K562 (cell line): Measurements from ENCODE around the gene TRIAP1. TPM values are rescaled to one million over a fixed set of nuclear protein-coding genes. Genes with fewer than 3 reads are reported as not detected.
A peak's percentile ranks its signal among the peaks of the same experiment; 100 is the strongest.

Experiments
- ATAC-seq: fragments of 200-7000 bp; cut with Tn5 transposase; 3 replicates; pipeline ENCODE4 v1.9.1; 2020; ENCODE audit warnings: moderate library complexity
- BruUV-seq: library from RNA; stranded (reverse); fragments of 400-500 nt; replicated peaks from 2 replicates; lab custom pipeline; 2021; lab: Mats Ljungman, UMichigan
- CTCF ChIA-PET: fragments of 300-600 bp; formaldehyde crosslinking; extraction: SDS; loops from one replicate; lab custom pipeline; 2021; ENCODE audit warnings: low intra/inter-chr PET ratio; lab: Yijun Ruan, JAX
- POLR2A ChIA-PET: fragments of 300-600, 350-650 bp; sonication (Branson Sonifier 250); formaldehyde crosslinking; extraction: SDS; loops from one replicate; lab custom pipeline; 2021; ENCODE audit warnings: antibody characterized with exemption, inconsistent platforms; lab: Yijun Ruan, JAX
- DNase-seq, 4 experiments: peaks; one replicate each; pipeline versions ENCODE4 v3.0.0 to v3.0.0-alpha.2; 2011 to 2018; ENCODE audit warnings: low spot score in 3 of 4, mixed read lengths in 3 of 4; ENCODE audit errors: extremely low read depth in 1 of 4
- FAIRE-seq: peaks from 2 replicates; lab custom pipeline; 2011; peaks lifted over from hg19 to GRCh38; lab: Jason Lieb, UNC
- H2AFZ ChIP-seq: 2 replicates; pipeline ENCODE4 v1.6.0; 2011; ENCODE audit warnings: low read depth, low read length, control low read depth, inconsistent platforms
- H3K27ac ChIP-seq: fragments of 200-600 bp; 3 replicates; pipeline ENCODE4 v1.8.0; 2011; ENCODE audit warnings: low read depth, mild to moderate bottlenecking, control low read depth, inconsistent platforms, low read length, moderate library complexity, mixed read lengths; ENCODE audit errors: extremely low read depth
- H3K27me3 ChIP-seq, 2 experiments: fragments of 300-600 bp in 1 of 2; 2 replicates in 1 of 2; 3 replicates in 1 of 2; pipeline versions ENCODE4 v1.6.0 to v1.8.0; 2011; ENCODE audit warnings: inconsistent platforms in 2 of 2, low read length in 2 of 2, mild to moderate bottlenecking in 1 of 2, mixed read lengths in 1 of 2, moderate library complexity in 1 of 2; ENCODE audit not compliant: control insufficient read depth in 2 of 2, insufficient read depth in 2 of 2
- H3K36me3 ChIP-seq: fragments of 300-600 bp; 3 replicates; pipeline ENCODE4 v1.8.0; 2011; ENCODE audit warnings: mild to moderate bottlenecking, low read length, inconsistent platforms; ENCODE audit not compliant: control insufficient read depth, insufficient read depth
- H3K4me1 ChIP-seq, 2 experiments: fragments of 200-600 bp in 1 of 2; replicated peaks in 1 of 2; 2 replicates in 1 of 2; 3 replicates in 1 of 2; pipeline versions ENCODE4 v1.5.1 to v1.8.0; 2011; ENCODE audit warnings: inconsistent platforms in 2 of 2, low read length in 2 of 2, mild to moderate bottlenecking in 1 of 2, mixed read lengths in 1 of 2, moderate library complexity in 1 of 2; ENCODE audit not compliant: control insufficient read depth in 2 of 2, insufficient read depth in 2 of 2
- H3K4me2 ChIP-seq: 2 replicates; pipeline ENCODE4 v1.6.1; 2011; ENCODE audit warnings: low read length, control low read depth, inconsistent platforms, mixed read lengths; ENCODE audit not compliant: insufficient read depth
- H3K4me3 ChIP-seq: fragments of 200-600 bp; sonication (generic), shearing (Covaris generic); 2 replicates; pipeline ENCODE4 v1.5.1; 2016; ENCODE audit warnings: control low read depth, inconsistent platforms
- H3K79me2 ChIP-seq: fragments of 200-600 bp; 3 replicates; pipeline ENCODE4 v1.8.0; 2011; ENCODE audit warnings: low read length, inconsistent platforms; ENCODE audit not compliant: control insufficient read depth, insufficient read depth
- H3K9ac ChIP-seq, 2 experiments: 2 replicates each; pipeline versions ENCODE4 v1.6.0 to v1.6.1; 2011; ENCODE audit warnings: low read depth in 2 of 2, low read length in 2 of 2, control low read depth in 1 of 2, inconsistent platforms in 1 of 2, mild to moderate bottlenecking in 1 of 2, mixed read lengths in 1 of 2; ENCODE audit not compliant: insufficient read depth in 1 of 2
- H3K9me1 ChIP-seq: one replicate; pipeline ENCODE4 v1.6.0; 2011; ENCODE audit warnings: inconsistent platforms, mild to moderate bottlenecking, low read length, moderate library complexity; ENCODE audit not compliant: control insufficient read depth, insufficient read depth
- H3K9me3 ChIP-seq: replicated peaks from 2 replicates; pipeline ENCODE4 v1.5.1; 2011; ENCODE audit warnings: low read depth, low read length, inconsistent platforms; ENCODE audit not compliant: control insufficient read depth, insufficient read depth
- H4K20me1 ChIP-seq: replicated peaks from 2 replicates; pipeline ENCODE4 v1.6.1; 2011; ENCODE audit warnings: low read length, inconsistent platforms, mixed read lengths; ENCODE audit not compliant: control insufficient read depth, insufficient read depth
- ATF3 ChIP-seq, 2 experiments: fragments of 450-650 bp in 1 of 2; sonication (generic) in 1 of 2; formaldehyde crosslinking in 1 of 2; IDR thresholded peaks in 1 of 2; conservative IDR thresholded peaks in 1 of 2; 2 replicates each; pipeline versions ENCODE4 v1.6.1 to v1.8.1; 2016 to 2023; ENCODE audit warnings: mild to moderate bottlenecking in 2 of 2, moderate library complexity in 2 of 2, inconsistent platforms in 1 of 2, missing genetic modification reagents in 1 of 2
- ATF7 ChIP-seq: fragments of 450-650 bp; IDR thresholded peaks from 2 replicates; pipeline ENCODE4 v1.7.1; 2014; ENCODE audit warnings: mild to moderate bottlenecking, moderate library complexity
- BCOR ChIP-seq: fragments of 450-650 bp; IDR thresholded peaks from 2 replicates; pipeline ENCODE4 v1.6.1; 2016
- CBX2 ChIP-seq: fragments of 200-600 bp; sonication (generic); IDR thresholded peaks from one replicate; pipeline ENCODE4 v1.6.1; 2012; ENCODE audit warnings: mild to moderate bottlenecking, low read length, inconsistent platforms; ENCODE audit not compliant: insufficient read depth, poor library complexity, severe bottlenecking
- CHD4 ChIP-seq: fragments of 200-600 bp; sonication (generic); IDR thresholded peaks from 3 replicates; pipeline ENCODE4 v1.6.1; 2012; ENCODE audit warnings: low read depth, mild to moderate bottlenecking, mixed read lengths, low read length, inconsistent platforms; ENCODE audit not compliant: insufficient read depth, insufficient replicate concordance, poor library complexity, severe bottlenecking
- FIP1L1 ChIP-seq: fragments of 200-400 bp; formaldehyde crosslinking; IDR thresholded peaks from 2 replicates; pipeline ENCODE4 v1.6.1; 2018; ENCODE audit warnings: mild to moderate bottlenecking, low read depth, low read length; ENCODE audit not compliant: poor library complexity, severe bottlenecking
- FOXJ3 ChIP-seq: sonication (generic); formaldehyde crosslinking; IDR thresholded peaks from 2 replicates; pipeline ENCODE4 v1.4.0; 2020; ENCODE audit warnings: mild to moderate bottlenecking, missing genetic modification reagents
- FOXP1 ChIP-seq: sonication (generic); formaldehyde crosslinking; IDR thresholded peaks from 2 replicates; pipeline ENCODE4 v1.8.0; 2022; ENCODE audit warnings: mild to moderate bottlenecking, missing genetic modification reagents
- KDM1A ChIP-seq, 2 experiments: fragments of 450-650 bp; IDR thresholded peaks; 2 replicates each; pipeline ENCODE4 v1.6.1; 2016; ENCODE audit warnings: mild to moderate bottlenecking in 2 of 2
- PHF8 ChIP-seq: fragments of 200-600 bp; sonication (generic); IDR thresholded peaks from 2 replicates; pipeline ENCODE4 v1.6.1; 2012; ENCODE audit warnings: mixed run types, mild to moderate bottlenecking, inconsistent platforms, low read length, moderate library complexity, borderline replicate concordance
- PTTG1 ChIP-seq: fragments of 450-650 bp; IDR thresholded peaks from 2 replicates; pipeline ENCODE4 v1.6.1; 2016; ENCODE audit warnings: low read depth, mild to moderate bottlenecking, missing genetic modification characterization, missing compliant biosample characterization
- RAD21 ChIP-seq, 2 experiments: fragments of 250-450 bp in 1 of 2; fragments of 450-650 bp in 1 of 2; sonication (Bioruptor Pico) in 1 of 2; formaldehyde crosslinking in 1 of 2; IDR thresholded peaks in 1 of 2; conservative IDR thresholded peaks in 1 of 2; 2 replicates each; pipeline versions ENCODE4 v1.4.0 to v1.8.0; 2020 to 2022; ENCODE audit warnings: mild to moderate bottlenecking in 2 of 2, moderate library complexity in 1 of 2
- RB1 ChIP-seq: fragments of 450-650 bp; IDR thresholded peaks from 2 replicates; pipeline ENCODE4 v1.6.1; 2017; ENCODE audit warnings: low read depth, mild to moderate bottlenecking
- RBM25 ChIP-seq: fragments of 200-400 bp; formaldehyde crosslinking; IDR thresholded peaks from 2 replicates; pipeline ENCODE4 v1.6.1; 2018; ENCODE audit warnings: low read length, low read depth, moderate library complexity; ENCODE audit not compliant: severe bottlenecking
- RCOR1 ChIP-seq, 2 experiments: IDR thresholded peaks; 2 replicates each; pipeline ENCODE4 v1.6.1; 2012; ENCODE audit warnings: low read depth in 2 of 2, low read length in 2 of 2, borderline replicate concordance in 1 of 2, improper control_type of control experiment in 1 of 2
- ZBTB5 ChIP-seq: fragments of 450-650 bp; IDR thresholded peaks from 2 replicates; pipeline ENCODE4 v1.6.1; 2017; ENCODE audit warnings: antibody characterized with exemption
- WGBS: fragments of 100-300 bp; shearing (Covaris generic); methylation state at CpG from one replicate; pipeline ENCODE4 v1.1.6; 2016; ENCODE audit warnings: low coverage, mixed read lengths; ENCODE audit not compliant: insufficient coverage; ENCODE audit errors: missing lambda C conversion rate; 5-methylcytosine and 5-hydroxymethylcytosine counted together
- in situ Hi-C: fragments of 300-500 bp; cut with MboI; formaldehyde crosslinking; loops from 4 replicates; pipeline ENCODE4 v1.15.0; 2018; ENCODE audit warnings: inconsistent platforms, mixed read lengths
- intact Hi-C: fragments of 100-400 bp; cut with micrococcal nuclease; formaldehyde crosslinking; loops from 2 replicates; pipeline ENCODE4 v1.14.2; 2022
- polyA plus RNA-seq, 8 experiments: library from polyadenylated mRNA; depleted of rRNA in 4 of 8; stranded (reverse) in 5 of 8; unstranded in 3 of 8; fragments of >200 nt; fragmentation: Nextera tagmentation in 2 of 8; fragmentation: Illumina TruSeq in 1 of 8; extraction: Ambion mirVana in 2 of 8; extraction: Trizol in 1 of 8; gene quantifications; 2 replicates each; pipeline versions ENCODE4 v1.2.1 to v1.2.3, GENCODE V29; 2011 to 2014; ENCODE audit warnings: inconsistent platforms in 1 of 8, missing spikeins in 1 of 8
- total RNA-seq, 7 experiments: library from RNA; depleted of rRNA in 6 of 7; stranded (reverse); fragments of >200 nt in 6 of 7; fragmentation: Illumina TruSeq in 2 of 7; extraction: Trizol in 2 of 7; gene quantifications; 2 replicates each; pipeline versions ENCODE4 v1.2.1 to v1.2.3, GENCODE V29; 2011 to 2021; ENCODE audit warnings: low replicate concordance in 1 of 7

Gene TRIAP1
- total and polyA plus RNA-seq, 9 of the 15 experiments (the other 6 are each of a cell fraction or from before 2014, with no cell fraction given): 37.3 to 354 (median 65.4) TPM

GRCh38 chr12:120416490-120417216 lies 29.5 kb downstream of the TRIAP1 start:
- H3K9me3 ChIP-seq: no peaks in the 10 kb centered on the region
- no peaks in the 10 kb centered on the region for H3K9me1 ChIP-seq
- H3K9ac ChIP-seq: no peak overlapping the region
- peaks cover 0 to 4% of the 10 kb centered on the region in 2 experiments; a peak in 1 of 5 replicates for H3K4me1 ChIP-seq
- no peaks in the 10 kb centered on the region for H3K36me3 ChIP-seq
- H4K20me1 ChIP-seq: no peaks in the 10 kb centered on the region
- BruUV-seq: no TSS peak
- no peaks in the 10 kb centered on the region for H3K79me2 ChIP-seq
- intact Hi-C loops: no loop called here
- POLR2A ChIA-PET: interaction anchor here (0.5 to 1.3 kb wide), 2 partner anchors 39 to 42 kb away, joined by 3 read pairs; no protein-coding TSS in a partner anchor
- no peak for FAIRE-seq
- no peak for ATAC-seq
- CTCF ChIA-PET: no interaction called here
- no peak overlapping the region for H2AFZ ChIP-seq
- no peak overlapping the region for H3K4me2 ChIP-seq
- in situ Hi-C loops: no loop called here
- no peak overlapping the region for H3K4me3 ChIP-seq
- peaks cover 16 to 21% of the 10 kb centered on the region in 2 experiments for H3K27me3 ChIP-seq
- DNase-seq: no peak
- 14% methylated on average over 7 of the region's 7 CpGs for WGBS
- no peak overlapping the region for H3K27ac ChIP-seq
- TF ChIP-seq CHD4 (peak; percentile 26), RB1 (no peak), CBX2 (no peak), PHF8 (no peak), BCOR (peak; percentile 79), RCOR1 (IDR thresholded peaks at IDR 0.05; ENCODE audit: borderline replicate concordance in 1 of 2, low read depth in 2 of 2, low read length in 2 of 2) (0 out of 4 replicates have a peak, but pooled peaks of 1 of the 2 experiments have one; percentile 25), PTTG1 (no peak), RBM25 (peak; percentile 84), FIP1L1 (no peak), ATF3 (IDR thresholded peaks at IDR 0.05) (peak; percentile 35; the same call in 1 of the 2 replicates), ATF3 (CRISPR knock-in tag; conservative IDR thresholded peaks at IDR 0.05) (no peak), FOXJ3 (no peak), ATF7 (peak; percentile 36; the same call in 1 of the 2 replicates), ZBTB5 (no peak), KDM1A (IDR thresholded peaks at IDR 0.05) (peak in 1 of 2 experiments; percentile 28; a peak in 1 of 4 replicates), FOXP1 (CRISPR knock-in tag) (no peak), RAD21 (CRISPR knock-in tag; conservative IDR thresholded peaks at IDR 0.05 in 1 of 2, IDR thresholded peaks at IDR 0.05 in 1 of 2) (no peak)
